Peyer's patch (tissue), 4 donors: ENCODE measurements around the gene AUTS2. TPM values are rescaled to one million over a fixed set of nuclear protein-coding genes. Genes with fewer than 3 reads are reported as not detected.

Source experiments
- DNase-seq, 3 donors: peaks; one replicate each; pipeline ENCODE4 v3.0.0-alpha.2; 2017 to 2019
- H3K27ac ChIP-seq, 4 donors: fragments of 200-600 bp; sonication (generic); one replicate each; pipeline ENCODE4 v1.5.1; 2016 to 2019
- H3K27me3 ChIP-seq, 2 donors: fragments of 200-600 bp; sonication (generic); one replicate each; pipeline ENCODE4 v1.5.1; 2019
- H3K36me3 ChIP-seq, 3 donors: fragments of 200-600 bp; sonication (generic); one replicate each; pipeline ENCODE4 v1.5.1; 2016 to 2019
- H3K4me1 ChIP-seq, 4 donors: fragments of 200-600 bp; sonication (generic); one replicate each; pipeline ENCODE4 v1.5.1; 2016 to 2019
- H3K4me3 ChIP-seq, 4 donors: fragments of 200-600 bp; sonication (generic); 1 replicate in 3 of 4; 2 replicates in 1 of 4; pipeline ENCODE4 v1.5.1; 2016 to 2019; ENCODE audit warnings: mild to moderate bottlenecking in 1 of 4
- H3K9me3 ChIP-seq, 4 donors: fragments of 200-600 bp; sonication (generic); one replicate each; pipeline ENCODE4 v1.5.1; 2016 to 2019; ENCODE audit warnings: mild to moderate bottlenecking in 1 of 4
- POLR2A ChIP-seq, 2 donors: fragments of 450-650 bp; IDR thresholded peaks; one replicate each; pipeline ENCODE4 v1.5.1; 2017; ENCODE audit warnings: antibody characterized with exemption in 2 of 2, mild to moderate bottlenecking in 2 of 2, moderate library complexity in 2 of 2
- total RNA-seq, 4 donors: library from RNA; depleted of rRNA; stranded (reverse); fragments of >200 nt; gene quantifications; one replicate each; pipeline ENCODE4 v1.1.0, GENCODE V29; 2016
- TF ChIP-seq, protein P1 (sequence below), 6 experiments: fragments of 450-650 bp in 4 of 6; fragments of 200-600 bp in 2 of 6; sonication (generic) in 1 of 6; IDR thresholded peaks; one replicate each; pipeline ENCODE4 v1.5.1; 2017 to 2019; ENCODE audit warnings: antibody characterized with exemption in 6 of 6, mild to moderate bottlenecking in 3 of 6, moderate library complexity in 1 of 6

The AUTS2 gene
- total RNA-seq, 4 donors from 2014 or later: 55.9 to 90.0 (median 72.6) TPM

DNA sequence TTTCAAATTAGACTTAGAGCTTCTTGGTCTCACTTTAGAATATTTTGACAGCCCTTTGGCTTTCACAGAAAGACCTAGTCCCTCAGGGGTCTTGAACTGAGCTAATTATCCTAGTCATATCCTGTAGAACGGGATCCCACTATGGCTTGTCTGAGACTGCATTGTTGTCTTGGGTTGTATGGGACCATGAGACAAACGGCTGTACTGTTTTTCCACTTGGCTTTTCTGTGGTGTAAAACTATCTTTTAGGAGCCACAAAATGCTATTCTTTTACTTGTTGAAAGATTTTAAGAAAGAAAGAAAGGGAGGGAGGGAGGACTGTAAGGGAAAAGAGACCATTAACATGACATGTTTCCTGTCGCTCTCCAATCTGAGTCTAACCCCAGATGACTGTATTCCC is 432.5 kb downstream of the AUTS2 start:
- Histone ChIP-seq H3K4me3 (no peak overlapping the region), H3K4me1 (no peaks in the 10 kb centered on the region), H3K9me3 (no peaks in the 10 kb centered on the region), H3K27me3 (no peaks in the 10 kb centered on the region), H3K27ac (no peak overlapping the region), H3K36me3 (no peaks in the 10 kb centered on the region)
- TF ChIP-seq POLR2A (IDR thresholded peaks at IDR 0.05): no peak
- TF ChIP-seq, protein P1, sequence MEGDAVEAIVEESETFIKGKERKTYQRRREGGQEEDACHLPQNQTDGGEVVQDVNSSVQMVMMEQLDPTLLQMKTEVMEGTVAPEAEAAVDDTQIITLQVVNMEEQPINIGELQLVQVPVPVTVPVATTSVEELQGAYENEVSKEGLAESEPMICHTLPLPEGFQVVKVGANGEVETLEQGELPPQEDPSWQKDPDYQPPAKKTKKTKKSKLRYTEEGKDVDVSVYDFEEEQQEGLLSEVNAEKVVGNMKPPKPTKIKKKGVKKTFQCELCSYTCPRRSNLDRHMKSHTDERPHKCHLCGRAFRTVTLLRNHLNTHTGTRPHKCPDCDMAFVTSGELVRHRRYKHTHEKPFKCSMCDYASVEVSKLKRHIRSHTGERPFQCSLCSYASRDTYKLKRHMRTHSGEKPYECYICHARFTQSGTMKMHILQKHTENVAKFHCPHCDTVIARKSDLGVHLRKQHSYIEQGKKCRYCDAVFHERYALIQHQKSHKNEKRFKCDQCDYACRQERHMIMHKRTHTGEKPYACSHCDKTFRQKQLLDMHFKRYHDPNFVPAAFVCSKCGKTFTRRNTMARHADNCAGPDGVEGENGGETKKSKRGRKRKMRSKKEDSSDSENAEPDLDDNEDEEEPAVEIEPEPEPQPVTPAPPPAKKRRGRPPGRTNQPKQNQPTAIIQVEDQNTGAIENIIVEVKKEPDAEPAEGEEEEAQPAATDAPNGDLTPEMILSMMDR (IDR thresholded peaks at IDR 0.05): no peak
- no peak for DNase-seq

DNA sequence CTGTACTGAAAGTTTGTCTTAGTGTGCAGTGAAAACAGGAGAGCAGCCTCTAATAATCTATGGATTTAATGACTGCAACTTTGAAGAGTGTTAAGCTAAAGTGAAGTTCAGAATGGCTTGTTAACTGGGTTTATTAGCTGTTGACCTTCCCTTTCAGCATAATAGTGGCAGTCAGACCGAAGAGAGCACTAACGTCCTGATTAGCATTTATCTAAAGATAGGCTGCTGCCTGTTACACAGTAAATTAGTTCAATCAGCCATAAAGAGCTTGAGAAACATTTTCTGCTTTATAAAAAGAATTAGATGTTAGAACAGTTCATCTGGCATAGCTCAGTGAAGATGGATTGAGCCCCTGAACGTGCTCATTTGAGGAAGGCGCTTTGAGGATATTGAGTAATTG is 433.0 kb downstream of the AUTS2 start:
- Histone ChIP-seq H3K36me3 (no peaks in the 10 kb centered on the region), H3K4me3 (no peak overlapping the region), H3K4me1 (no peaks in the 10 kb centered on the region), H3K27me3 (no peaks in the 10 kb centered on the region), H3K27ac (no peak overlapping the region), H3K9me3 (no peaks in the 10 kb centered on the region)
- no peak for DNase-seq
- TF ChIP-seq, protein P1 (IDR thresholded peaks at IDR 0.05): no peak
- no peak for TF ChIP-seq POLR2A (IDR thresholded peaks at IDR 0.05)

DNA sequence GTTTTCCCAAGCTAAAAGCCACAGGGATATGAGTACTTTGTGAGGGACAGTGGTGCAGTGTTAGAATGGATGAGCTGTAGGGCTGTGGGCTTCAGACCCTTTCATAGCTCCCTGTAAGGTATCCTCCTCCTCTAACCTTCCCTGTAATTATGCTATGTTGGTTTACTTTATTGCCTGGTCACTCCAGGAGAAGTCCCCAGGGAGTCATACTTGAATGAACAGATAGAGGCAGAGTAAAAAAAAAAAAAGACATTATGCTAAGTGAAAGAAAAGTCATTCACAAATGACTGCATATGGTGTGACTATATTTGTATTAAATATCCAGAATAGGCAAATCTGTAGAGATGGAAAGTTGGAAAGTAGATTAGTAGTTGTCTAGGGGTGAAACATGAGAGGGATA is 434.4 kb downstream of the AUTS2 start:
- Histone ChIP-seq H3K27ac (no peak overlapping the region), H3K36me3 (no peaks in the 10 kb centered on the region), H3K27me3 (no peaks in the 10 kb centered on the region), H3K4me1 (no peaks in the 10 kb centered on the region), H3K4me3 (no peak overlapping the region), H3K9me3 (no peaks in the 10 kb centered on the region)
- no peak for DNase-seq
- TF ChIP-seq, protein P1 (IDR thresholded peaks at IDR 0.05): no peak
- no peak for TF ChIP-seq POLR2A (IDR thresholded peaks at IDR 0.05)

DNA sequence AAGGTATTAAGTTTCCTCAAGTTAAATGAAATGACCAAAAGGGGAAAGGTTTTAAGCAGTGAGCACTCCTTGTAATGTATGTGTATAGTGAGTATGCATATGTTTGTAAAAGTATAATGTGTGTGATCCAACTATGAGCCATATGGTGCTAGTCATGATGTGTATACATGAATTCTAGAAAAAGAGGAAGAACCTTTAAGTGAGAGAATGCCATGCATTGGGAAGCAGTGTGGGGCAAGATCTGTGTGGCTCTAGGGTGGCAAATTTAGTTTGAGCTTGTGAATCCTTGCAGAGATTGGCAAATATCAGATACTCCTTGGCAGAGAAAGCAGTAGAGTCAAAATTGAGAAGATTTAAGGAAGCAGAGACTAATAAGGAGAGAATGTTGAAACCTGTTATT is 435.0 kb downstream of the AUTS2 start:
- TF ChIP-seq, protein P1 (IDR thresholded peaks at IDR 0.05): no peak
- no peak for TF ChIP-seq POLR2A (IDR thresholded peaks at IDR 0.05)
- no peaks in the 10 kb centered on the region for H3K27me3 ChIP-seq
- no peaks in the 10 kb centered on the region for H3K4me1 ChIP-seq
- H3K27ac ChIP-seq: no peak overlapping the region
- no peaks in the 10 kb centered on the region for H3K36me3 ChIP-seq
- H3K4me3 ChIP-seq: no peak overlapping the region
- H3K9me3 ChIP-seq: no peaks in the 10 kb centered on the region
- DNase-seq: no peak

DNA sequence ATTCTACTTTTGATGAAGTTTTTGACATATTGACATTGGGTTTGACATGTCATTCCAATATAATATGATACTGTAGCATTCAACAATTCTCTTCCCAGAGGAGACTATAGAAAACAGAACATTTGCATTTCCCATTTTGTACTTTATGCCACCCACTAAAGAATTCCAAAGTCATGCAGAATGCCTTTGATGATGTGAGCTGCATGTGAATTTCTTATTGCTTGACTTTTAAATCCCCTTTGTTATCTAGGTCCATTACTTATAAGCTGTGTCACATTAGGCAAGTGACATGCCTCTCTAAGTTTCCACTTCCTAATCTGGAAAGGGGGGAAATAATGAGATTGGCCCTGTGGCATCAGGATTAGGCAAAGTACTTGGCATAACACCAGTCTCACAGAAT is 436.7 kb downstream of the AUTS2 start:
- Histone ChIP-seq H3K36me3 (no peaks in the 10 kb centered on the region), H3K4me1 (no peaks in the 10 kb centered on the region), H3K27me3 (no peaks in the 10 kb centered on the region), H3K27ac (no peak overlapping the region), H3K9me3 (no peaks in the 10 kb centered on the region), H3K4me3 (no peak overlapping the region)
- TF ChIP-seq, protein P1 (IDR thresholded peaks at IDR 0.05): no peak
- no peak for TF ChIP-seq POLR2A (IDR thresholded peaks at IDR 0.05)
- no peak for DNase-seq

DNA sequence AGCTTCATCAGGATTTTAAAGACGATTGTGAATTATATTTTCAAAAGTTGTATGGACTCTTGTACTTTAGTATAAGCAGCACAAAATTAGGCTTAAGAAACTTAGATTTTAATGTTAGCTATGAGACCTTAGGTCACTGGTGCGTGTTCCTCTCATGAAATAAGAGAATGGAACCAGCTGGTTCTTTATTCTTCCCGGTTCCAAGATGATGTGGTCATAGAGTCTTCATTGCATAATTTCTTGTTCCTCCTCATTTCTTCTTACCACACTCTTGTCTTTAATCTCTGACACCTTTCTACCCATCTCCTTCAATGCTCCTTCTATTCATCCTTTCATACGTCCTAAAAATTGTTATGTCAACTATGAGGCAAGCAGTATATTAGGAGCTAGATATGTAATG is 437.2 kb downstream of the AUTS2 start:
- Histone ChIP-seq H3K4me1 (no peaks in the 10 kb centered on the region), H3K9me3 (no peaks in the 10 kb centered on the region)
- TF ChIP-seq POLR2A (IDR thresholded peaks at IDR 0.05): no peak
- TF ChIP-seq, protein P1 (IDR thresholded peaks at IDR 0.05): no peak

More for the DNA sequence above, 437.2 kb downstream of the AUTS2 start:
- Histone ChIP-seq H3K27me3 (no peaks in the 10 kb centered on the region), H3K27ac (no peak overlapping the region), H3K36me3 (no peaks in the 10 kb centered on the region), H3K4me3 (no peak overlapping the region)
- DNase-seq: no peak
